HepG2 (cell line): Measurements from ENCODE around the gene CXADR. TPM values are rescaled to one million over a fixed set of nuclear protein-coding genes. Genes with fewer than 3 reads are reported as not detected.
A peak's percentile ranks its signal among the peaks of the same experiment; 100 is the strongest.

Experiments
- BCL6 ChIP-seq: IDR thresholded peaks from 2 replicates; pipeline ENCODE4 v1.6.1; 2016; ENCODE audit warnings: missing genetic modification reagents, missing compliant biosample characterization
- ELF1 ChIP-seq: sonication (generic); formaldehyde crosslinking; IDR thresholded peaks from 2 replicates; pipeline ENCODE4 v1.4.0; 2020; ENCODE audit warnings: missing genetic modification reagents
- ETV5 ChIP-seq: IDR thresholded peaks from 2 replicates; pipeline ENCODE4 v1.6.1; 2018; ENCODE audit warnings: missing biosample characterization, missing genetic modification reagents, inconsistent platforms, borderline replicate concordance
- HMG20B ChIP-seq: conservative IDR thresholded peaks from 2 replicates; pipeline ENCODE4 v1.6.1; 2016; ENCODE audit warnings: missing genetic modification reagents, missing compliant biosample characterization
- HOXA3 ChIP-seq: sonication (generic); formaldehyde crosslinking; IDR thresholded peaks from 2 replicates; pipeline ENCODE4 v1.5.0; 2020; ENCODE audit warnings: missing genetic modification reagents
- HOXD1 ChIP-seq: sonication (generic); formaldehyde crosslinking; IDR thresholded peaks from 2 replicates; pipeline ENCODE4 v1.5.0; 2020; ENCODE audit warnings: missing genetic modification reagents
- MEF2D ChIP-seq: sonication (generic); formaldehyde crosslinking; IDR thresholded peaks from 2 replicates; pipeline ENCODE4 v1.5.1; 2020; ENCODE audit warnings: mild to moderate bottlenecking, missing genetic modification reagents
- MIXL1 ChIP-seq: IDR thresholded peaks from 2 replicates; pipeline ENCODE4 v1.6.1; 2016
- NPAS2 ChIP-seq: sonication (generic); formaldehyde crosslinking; IDR thresholded peaks from 2 replicates; pipeline ENCODE4 v1.8.0; 2022; ENCODE audit warnings: mild to moderate bottlenecking, missing genetic modification reagents, borderline replicate concordance
- SP4 ChIP-seq: sonication (generic); formaldehyde crosslinking; IDR thresholded peaks from 2 replicates; pipeline ENCODE4 v1.8.1; 2023; ENCODE audit warnings: mild to moderate bottlenecking, missing genetic modification reagents
- STAT5B ChIP-seq: sonication (generic); formaldehyde crosslinking; IDR thresholded peaks from 2 replicates; pipeline ENCODE4 v1.4.0; 2020; ENCODE audit warnings: missing genetic modification reagents
- ZBTB8A ChIP-seq: sonication (generic); formaldehyde crosslinking; IDR thresholded peaks from 2 replicates; pipeline ENCODE4 v1.4.0; 2020; ENCODE audit warnings: mild to moderate bottlenecking, low read depth, missing genetic modification reagents, borderline replicate concordance
- ZFP36L1 ChIP-seq: sonication (generic); formaldehyde crosslinking; IDR thresholded peaks from 2 replicates; pipeline ENCODE4 v1.8.0; 2022; ENCODE audit warnings: mild to moderate bottlenecking, missing genetic modification reagents, moderate library complexity
- ZNF20 ChIP-seq: sonication (generic); formaldehyde crosslinking; IDR thresholded peaks from 2 replicates; pipeline ENCODE4 v1.4.0; 2020; ENCODE audit warnings: mild to moderate bottlenecking, moderate library complexity, missing genetic modification reagents
- ZNF382 ChIP-seq: sonication (generic); formaldehyde crosslinking; IDR thresholded peaks from 2 replicates; pipeline ENCODE4 v1.5.0; 2020; ENCODE audit warnings: missing genetic modification reagents, mild to moderate bottlenecking, borderline replicate concordance
- ZNF619 ChIP-seq: sonication (generic); formaldehyde crosslinking; IDR thresholded peaks from 2 replicates; pipeline ENCODE4 v1.4.0; 2020; ENCODE audit warnings: mild to moderate bottlenecking, missing genetic modification reagents
- ZNF746 ChIP-seq: sonication (generic); formaldehyde crosslinking; IDR thresholded peaks from 2 replicates; pipeline ENCODE4 v1.8.0; 2022; ENCODE audit warnings: mild to moderate bottlenecking, missing genetic modification reagents
- ZNF775 ChIP-seq: sonication (generic); formaldehyde crosslinking; IDR thresholded peaks from 2 replicates; pipeline ENCODE4 v1.4.0; 2020; ENCODE audit warnings: missing genetic modification reagents, mild to moderate bottlenecking, moderate library complexity, borderline replicate concordance
- polyA plus RNA-seq, 8 experiments: library from polyadenylated mRNA; depleted of rRNA in 3 of 8; stranded (reverse) in 7 of 8; unstranded in 1 of 8; fragments of >200 nt; fragmentation: Illumina TruSeq in 4 of 8; extraction: Trizol in 4 of 8; gene quantifications; 2 replicates each; pipeline versions ENCODE4 v1.2.1 to v1.2.3, GENCODE V29; 2011 to 2016; ENCODE audit warnings: low read depth in 4 of 8, missing spikeins in 1 of 8, mixed read lengths in 1 of 8; ENCODE audit not compliant: insufficient read depth in 1 of 8
- total RNA-seq, 5 experiments: library from RNA; depleted of rRNA; stranded (reverse); fragments of >200 nt; fragmentation: Illumina TruSeq; extraction: Trizol; gene quantifications; 2 replicates each; pipeline ENCODE4 v1.2.3, GENCODE V29; 2016; ENCODE audit warnings: low read depth in 1 of 5
- TF ChIP-seq, protein P1 (sequence below): sonication (generic); formaldehyde crosslinking; conservative IDR thresholded peaks from 2 replicates; pipeline ENCODE4 v1.5.0; 2020; ENCODE audit warnings: missing genetic modification reagents
- TF ChIP-seq, protein P2 (sequence below): sonication (generic); IDR thresholded peaks from 2 replicates; pipeline ENCODE4 v1.6.1; 2016; ENCODE audit warnings: low read depth, borderline replicate concordance
- TF ChIP-seq, protein P3 (sequence below): sonication (generic); formaldehyde crosslinking; IDR thresholded peaks from 2 replicates; pipeline ENCODE4 v1.5.1; 2020; ENCODE audit warnings: missing genetic modification reagents, mild to moderate bottlenecking, borderline replicate concordance
- TF ChIP-seq, protein P4 (sequence below): sonication (generic); formaldehyde crosslinking; IDR thresholded peaks from 2 replicates; pipeline ENCODE4 v1.9.0; 2021; ENCODE audit warnings: missing genetic modification reagents, mild to moderate bottlenecking, borderline replicate concordance
- TF ChIP-seq, protein P5 (sequence below): sonication (generic); formaldehyde crosslinking; IDR thresholded peaks from 2 replicates; pipeline ENCODE4 v1.5.1; 2020; ENCODE audit warnings: mild to moderate bottlenecking, moderate library complexity, missing genetic modification reagents

CXADR gene
- total and polyA plus RNA-seq, 2 of the 13 experiments (the other 11 are each of a cell fraction or from before 2014, with no cell fraction given) = 86.8 to 110 TPM

DNA sequence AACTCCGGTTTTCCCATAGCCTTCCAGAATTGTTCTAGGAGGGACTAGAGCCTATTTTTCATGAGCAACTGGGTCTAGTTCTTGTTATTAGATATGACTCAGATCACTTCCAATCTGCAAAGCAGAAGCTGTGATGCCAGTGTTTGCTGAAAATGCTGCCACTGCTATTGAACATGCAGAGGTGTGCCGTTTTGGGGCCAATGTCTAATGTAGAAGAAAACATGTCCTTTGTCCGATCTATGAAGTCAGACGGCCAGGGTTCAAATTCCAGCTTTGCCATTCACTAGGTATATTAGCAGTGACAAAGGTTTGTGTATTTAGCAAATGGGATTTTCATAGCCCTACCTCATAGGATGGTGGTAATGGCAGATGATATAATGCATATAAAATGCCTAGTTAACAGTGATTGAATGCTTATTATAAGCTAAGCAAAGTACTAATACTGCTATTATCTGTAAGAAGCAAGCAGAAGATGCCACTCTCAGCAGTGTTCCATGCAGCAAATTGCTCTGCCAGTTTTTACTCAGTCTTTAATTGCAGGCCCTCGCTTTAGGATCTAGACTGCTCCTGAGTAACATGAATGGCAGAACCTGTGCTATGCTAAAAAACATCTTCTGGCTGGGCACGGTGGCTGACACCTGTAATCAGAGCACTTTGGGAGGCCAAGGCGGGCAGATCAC lies 40.1 kb upstream of the CXADR start (continued):
- TF ChIP-seq ZNF382 (no peak), ZFP36L1 (CRISPR knock-in tag) (no peak), ETV5 (CRISPR knock-in tag) (no peak; the same call in 1 of the 2 replicates), BCL6 (peak; percentile 81), STAT5B (CRISPR knock-in tag) (no peak), HOXD1 (no peak), SP4 (CRISPR knock-in tag) (no peak), ZNF746 (CRISPR knock-in tag) (no peak; the same call in 1 of the 2 replicates), ELF1 (peak; percentile 45; the same call in 1 of the 2 replicates), MEF2D (CRISPR knock-in tag) (peak; percentile 76), NPAS2 (CRISPR knock-in tag) (no peak), HOXA3 (CRISPR knock-in tag) (peak; percentile 90), ZNF619 (CRISPR knock-in tag) (no peak), ZBTB8A (CRISPR knock-in tag) (no peak), MIXL1 (CRISPR knock-in tag) (peak; percentile 98), ZNF775 (no peak), ZNF20 (no peak), HMG20B (peak; percentile 66)
- TF ChIP-seq, protein P1, sequence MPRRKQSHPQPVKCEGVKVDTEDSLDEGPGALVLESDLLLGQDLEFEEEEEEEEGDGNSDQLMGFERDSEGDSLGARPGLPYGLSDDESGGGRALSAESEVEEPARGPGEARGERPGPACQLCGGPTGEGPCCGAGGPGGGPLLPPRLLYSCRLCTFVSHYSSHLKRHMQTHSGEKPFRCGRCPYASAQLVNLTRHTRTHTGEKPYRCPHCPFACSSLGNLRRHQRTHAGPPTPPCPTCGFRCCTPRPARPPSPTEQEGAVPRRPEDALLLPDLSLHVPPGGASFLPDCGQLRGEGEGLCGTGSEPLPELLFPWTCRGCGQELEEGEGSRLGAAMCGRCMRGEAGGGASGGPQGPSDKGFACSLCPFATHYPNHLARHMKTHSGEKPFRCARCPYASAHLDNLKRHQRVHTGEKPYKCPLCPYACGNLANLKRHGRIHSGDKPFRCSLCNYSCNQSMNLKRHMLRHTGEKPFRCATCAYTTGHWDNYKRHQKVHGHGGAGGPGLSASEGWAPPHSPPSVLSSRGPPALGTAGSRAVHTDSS = no peak
- TF ChIP-seq, protein P2, sequence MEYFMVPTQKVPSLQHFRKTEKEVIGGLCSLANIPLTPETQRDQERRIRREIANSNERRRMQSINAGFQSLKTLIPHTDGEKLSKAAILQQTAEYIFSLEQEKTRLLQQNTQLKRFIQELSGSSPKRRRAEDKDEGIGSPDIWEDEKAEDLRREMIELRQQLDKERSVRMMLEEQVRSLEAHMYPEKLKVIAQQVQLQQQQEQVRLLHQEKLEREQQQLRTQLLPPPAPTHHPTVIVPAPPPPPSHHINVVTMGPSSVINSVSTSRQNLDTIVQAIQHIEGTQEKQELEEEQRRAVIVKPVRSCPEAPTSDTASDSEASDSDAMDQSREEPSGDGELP = peak; percentile 47; the same call in 1 of the 2 replicates
- TF ChIP-seq, protein P3, sequence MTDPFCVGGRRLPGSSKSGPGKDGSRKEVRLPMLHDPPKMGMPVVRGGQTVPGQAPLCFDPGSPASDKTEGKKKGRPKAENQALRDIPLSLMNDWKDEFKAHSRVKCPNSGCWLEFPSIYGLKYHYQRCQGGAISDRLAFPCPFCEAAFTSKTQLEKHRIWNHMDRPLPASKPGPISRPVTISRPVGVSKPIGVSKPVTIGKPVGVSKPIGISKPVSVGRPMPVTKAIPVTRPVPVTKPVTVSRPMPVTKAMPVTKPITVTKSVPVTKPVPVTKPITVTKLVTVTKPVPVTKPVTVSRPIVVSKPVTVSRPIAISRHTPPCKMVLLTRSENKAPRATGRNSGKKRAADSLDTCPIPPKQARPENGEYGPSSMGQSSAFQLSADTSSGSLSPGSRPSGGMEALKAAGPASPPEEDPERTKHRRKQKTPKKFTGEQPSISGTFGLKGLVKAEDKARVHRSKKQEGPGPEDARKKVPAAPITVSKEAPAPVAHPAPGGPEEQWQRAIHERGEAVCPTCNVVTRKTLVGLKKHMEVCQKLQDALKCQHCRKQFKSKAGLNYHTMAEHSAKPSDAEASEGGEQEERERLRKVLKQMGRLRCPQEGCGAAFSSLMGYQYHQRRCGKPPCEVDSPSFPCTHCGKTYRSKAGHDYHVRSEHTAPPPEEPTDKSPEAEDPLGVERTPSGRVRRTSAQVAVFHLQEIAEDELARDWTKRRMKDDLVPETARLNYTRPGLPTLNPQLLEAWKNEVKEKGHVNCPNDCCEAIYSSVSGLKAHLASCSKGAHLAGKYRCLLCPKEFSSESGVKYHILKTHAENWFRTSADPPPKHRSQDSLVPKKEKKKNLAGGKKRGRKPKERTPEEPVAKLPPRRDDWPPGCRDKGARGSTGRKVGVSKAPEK = no peak
- TF ChIP-seq, protein P4, sequence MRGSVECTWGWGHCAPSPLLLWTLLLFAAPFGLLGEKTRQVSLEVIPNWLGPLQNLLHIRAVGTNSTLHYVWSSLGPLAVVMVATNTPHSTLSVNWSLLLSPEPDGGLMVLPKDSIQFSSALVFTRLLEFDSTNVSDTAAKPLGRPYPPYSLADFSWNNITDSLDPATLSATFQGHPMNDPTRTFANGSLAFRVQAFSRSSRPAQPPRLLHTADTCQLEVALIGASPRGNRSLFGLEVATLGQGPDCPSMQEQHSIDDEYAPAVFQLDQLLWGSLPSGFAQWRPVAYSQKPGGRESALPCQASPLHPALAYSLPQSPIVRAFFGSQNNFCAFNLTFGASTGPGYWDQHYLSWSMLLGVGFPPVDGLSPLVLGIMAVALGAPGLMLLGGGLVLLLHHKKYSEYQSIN (CRISPR knock-in tag) = no peak
- TF ChIP-seq, protein P5, sequence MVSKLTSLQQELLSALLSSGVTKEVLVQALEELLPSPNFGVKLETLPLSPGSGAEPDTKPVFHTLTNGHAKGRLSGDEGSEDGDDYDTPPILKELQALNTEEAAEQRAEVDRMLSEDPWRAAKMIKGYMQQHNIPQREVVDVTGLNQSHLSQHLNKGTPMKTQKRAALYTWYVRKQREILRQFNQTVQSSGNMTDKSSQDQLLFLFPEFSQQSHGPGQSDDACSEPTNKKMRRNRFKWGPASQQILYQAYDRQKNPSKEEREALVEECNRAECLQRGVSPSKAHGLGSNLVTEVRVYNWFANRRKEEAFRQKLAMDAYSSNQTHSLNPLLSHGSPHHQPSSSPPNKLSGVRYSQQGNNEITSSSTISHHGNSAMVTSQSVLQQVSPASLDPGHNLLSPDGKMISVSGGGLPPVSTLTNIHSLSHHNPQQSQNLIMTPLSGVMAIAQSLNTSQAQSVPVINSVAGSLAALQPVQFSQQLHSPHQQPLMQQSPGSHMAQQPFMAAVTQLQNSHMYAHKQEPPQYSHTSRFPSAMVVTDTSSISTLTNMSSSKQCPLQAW (CRISPR knock-in tag) = peak; percentile 78
